Measurements from ENCODE around the gene FDXACB1.

Gene FDXACB1

GRCh38 chr11:111833524-111833923, 45.4 kb downstream of the FDXACB1 start:
- TF ChIP-seq FOXP2 (optimal IDR thresholded peaks at IDR 0.05; ENCODE audit: control extremely low read depth, extremely low read length, insufficient read depth) (no peak), EZH2 (IDR thresholded peaks at IDR 0.05) (no peak), POLR2AphosphoS5 (IDR thresholded peaks at IDR 0.05; ENCODE audit: borderline replicate concordance, low read depth, low read length) (no peak)
- H3K9me3 ChIP-seq (ENCODE audit: low read depth, low read length): no peaks in the 10 kb centered on the region
- H3K36me3 ChIP-seq (ENCODE audit: insufficient read depth, low read length): peaks cover 20% of the 10 kb centered on the region
- no peak overlapping the region for H3K9ac ChIP-seq (ENCODE audit: insufficient read length)
- no peak overlapping the region for H3K4me3 ChIP-seq
- H3K27ac ChIP-seq: no peak overlapping the region
- DNase-seq (ENCODE audit: low read depth, low spot score): no peak

- H3K9me3 ChIP-seq (ENCODE audit: low read depth, low read length): no peaks in the 10 kb centered on the region
- no peak overlapping the region for H3K9ac ChIP-seq (ENCODE audit: insufficient read length)
- TF ChIP-seq FOXP2 (optimal IDR thresholded peaks at IDR 0.05; ENCODE audit: control extremely low read depth, extremely low read length, insufficient read depth) (no peak), EZH2 (IDR thresholded peaks at IDR 0.05) (no peak), POLR2AphosphoS5 (IDR thresholded peaks at IDR 0.05; ENCODE audit: borderline replicate concordance, low read depth, low read length) (no peak)
- no peak overlapping the region for H3K4me3 ChIP-seq
- no peaks in the 10 kb centered on the region for H3K36me3 ChIP-seq (ENCODE audit: insufficient read depth, low read length)
- DNase-seq (ENCODE audit: low read depth, low spot score): no peak
- H3K27ac ChIP-seq: no peak overlapping the region
These were observed 49.6 kb downstream of the FDXACB1 start for GRCh38 chr11:111829185-111829968.

- TF ChIP-seq POLR2AphosphoS5 (IDR thresholded peaks at IDR 0.05; ENCODE audit: borderline replicate concordance, low read depth, low read length) (no peak), EZH2 (IDR thresholded peaks at IDR 0.05) (no peak), FOXP2 (optimal IDR thresholded peaks at IDR 0.05; ENCODE audit: control extremely low read depth, extremely low read length, insufficient read depth) (no peak)
- Histone ChIP-seq H3K9ac (ENCODE audit: insufficient read length) (no peak overlapping the region), H3K36me3 (ENCODE audit: insufficient read depth, low read length) (no peaks in the 10 kb centered on the region), H3K27ac (no peak overlapping the region), H3K9me3 (ENCODE audit: low read depth, low read length) (no peaks in the 10 kb centered on the region), H3K4me3 (no peak overlapping the region)
- DNase-seq (ENCODE audit: low read depth, low spot score): no peak
These were observed 52.5 kb downstream of the FDXACB1 start for GRCh38 chr11:111826322-111826950.
